ENCODE data around the gene UBE2B.

The UBE2B gene

GRCh38 chr5:134437340-134437846, 66.0 kb downstream of the UBE2B start:
- H3K4me3 ChIP-seq (ENCODE audit: low read depth, low read length): no peak overlapping the region
- TF ChIP-seq, protein P1, sequence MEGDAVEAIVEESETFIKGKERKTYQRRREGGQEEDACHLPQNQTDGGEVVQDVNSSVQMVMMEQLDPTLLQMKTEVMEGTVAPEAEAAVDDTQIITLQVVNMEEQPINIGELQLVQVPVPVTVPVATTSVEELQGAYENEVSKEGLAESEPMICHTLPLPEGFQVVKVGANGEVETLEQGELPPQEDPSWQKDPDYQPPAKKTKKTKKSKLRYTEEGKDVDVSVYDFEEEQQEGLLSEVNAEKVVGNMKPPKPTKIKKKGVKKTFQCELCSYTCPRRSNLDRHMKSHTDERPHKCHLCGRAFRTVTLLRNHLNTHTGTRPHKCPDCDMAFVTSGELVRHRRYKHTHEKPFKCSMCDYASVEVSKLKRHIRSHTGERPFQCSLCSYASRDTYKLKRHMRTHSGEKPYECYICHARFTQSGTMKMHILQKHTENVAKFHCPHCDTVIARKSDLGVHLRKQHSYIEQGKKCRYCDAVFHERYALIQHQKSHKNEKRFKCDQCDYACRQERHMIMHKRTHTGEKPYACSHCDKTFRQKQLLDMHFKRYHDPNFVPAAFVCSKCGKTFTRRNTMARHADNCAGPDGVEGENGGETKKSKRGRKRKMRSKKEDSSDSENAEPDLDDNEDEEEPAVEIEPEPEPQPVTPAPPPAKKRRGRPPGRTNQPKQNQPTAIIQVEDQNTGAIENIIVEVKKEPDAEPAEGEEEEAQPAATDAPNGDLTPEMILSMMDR (IDR thresholded peaks at IDR 0.05; ENCODE audit: low read depth, low read length, missing control alignments): no peak
- no peak for DNase-seq (ENCODE audit: low read depth)

- TF ChIP-seq, protein P1 (IDR thresholded peaks at IDR 0.05; ENCODE audit: low read depth, low read length, missing control alignments): no peak
- H3K4me3 ChIP-seq (ENCODE audit: low read depth, low read length): no peak overlapping the region
- DNase-seq (ENCODE audit: low read depth): no peak
Observed at GRCh38 chr5:134437847-134438581, 66.6 kb downstream of the UBE2B start.

DNA sequence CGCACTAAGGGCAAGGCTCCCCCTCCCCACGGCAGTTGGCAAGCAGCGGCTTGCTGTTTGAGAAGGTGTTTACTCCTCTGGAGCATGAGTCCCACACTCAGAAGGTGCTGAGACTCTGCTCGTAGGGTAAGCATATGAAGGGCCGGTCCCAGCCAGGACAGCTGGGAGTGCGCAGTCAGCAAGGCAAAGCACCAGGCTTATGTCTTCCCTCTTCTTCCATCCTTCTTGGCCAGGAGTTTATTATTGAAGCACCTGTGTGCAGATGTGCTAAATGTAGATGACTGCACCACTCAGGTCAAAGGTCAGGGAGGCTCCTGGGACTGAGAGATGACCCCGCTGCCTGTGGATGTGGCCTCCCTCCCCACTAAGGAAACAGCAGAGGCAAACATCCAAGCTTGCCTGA, 67.4 kb downstream of the UBE2B start:
- DNase-seq (ENCODE audit: low read depth): no peak
- TF ChIP-seq, protein P1 (IDR thresholded peaks at IDR 0.05; ENCODE audit: low read depth, low read length, missing control alignments): no peak
- no peak overlapping the region for H3K4me3 ChIP-seq (ENCODE audit: low read depth, low read length)

GRCh38 chr5:134439210-134439654, 67.9 kb downstream of the UBE2B start:
- H3K4me3 ChIP-seq (ENCODE audit: low read depth, low read length): no peak overlapping the region
- no peak for DNase-seq (ENCODE audit: low read depth)
- TF ChIP-seq, protein P1 (IDR thresholded peaks at IDR 0.05; ENCODE audit: low read depth, low read length, missing control alignments): no peak

DNA sequence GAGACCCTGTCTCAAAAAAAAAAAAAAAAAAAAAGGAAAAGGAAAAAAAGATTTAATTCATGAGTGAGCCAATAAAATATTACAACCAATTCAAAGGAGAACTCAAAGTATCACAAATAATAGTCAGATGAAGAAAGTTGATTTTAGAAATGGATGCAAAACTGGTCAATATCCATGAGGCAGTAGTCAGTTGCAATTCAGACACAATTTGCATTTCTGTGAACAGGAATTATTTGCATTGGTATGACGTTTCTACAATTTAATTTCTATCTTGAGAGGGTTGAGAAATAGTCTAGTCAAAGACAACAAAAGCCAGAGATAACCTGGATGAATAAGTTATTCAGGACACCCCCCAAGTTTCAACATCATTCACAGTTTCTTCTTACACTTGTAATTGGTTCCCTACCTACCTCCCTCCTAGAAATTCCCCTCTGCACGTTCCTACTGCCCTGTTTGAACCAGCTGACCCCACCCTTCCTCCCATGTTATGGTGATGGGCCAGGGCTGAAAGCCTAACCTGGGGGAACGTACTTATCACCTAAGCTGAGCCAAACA, 68.9 kb downstream of the UBE2B start:
- TF ChIP-seq, protein P1 (IDR thresholded peaks at IDR 0.05; ENCODE audit: low read depth, low read length, missing control alignments): no peak
- DNase-seq (ENCODE audit: low read depth): no peak

More for the DNA sequence above, 68.9 kb downstream of the UBE2B start:
- H3K4me3 ChIP-seq (ENCODE audit: low read depth, low read length): no peak overlapping the region

All from GM12864 (cell line).